ENCODE results near the gene WASHC4. TPM values are rescaled to one million over a fixed set of nuclear protein-coding genes. Genes with fewer than 3 reads are reported as not detected.

WASHC4 gene, protein sequence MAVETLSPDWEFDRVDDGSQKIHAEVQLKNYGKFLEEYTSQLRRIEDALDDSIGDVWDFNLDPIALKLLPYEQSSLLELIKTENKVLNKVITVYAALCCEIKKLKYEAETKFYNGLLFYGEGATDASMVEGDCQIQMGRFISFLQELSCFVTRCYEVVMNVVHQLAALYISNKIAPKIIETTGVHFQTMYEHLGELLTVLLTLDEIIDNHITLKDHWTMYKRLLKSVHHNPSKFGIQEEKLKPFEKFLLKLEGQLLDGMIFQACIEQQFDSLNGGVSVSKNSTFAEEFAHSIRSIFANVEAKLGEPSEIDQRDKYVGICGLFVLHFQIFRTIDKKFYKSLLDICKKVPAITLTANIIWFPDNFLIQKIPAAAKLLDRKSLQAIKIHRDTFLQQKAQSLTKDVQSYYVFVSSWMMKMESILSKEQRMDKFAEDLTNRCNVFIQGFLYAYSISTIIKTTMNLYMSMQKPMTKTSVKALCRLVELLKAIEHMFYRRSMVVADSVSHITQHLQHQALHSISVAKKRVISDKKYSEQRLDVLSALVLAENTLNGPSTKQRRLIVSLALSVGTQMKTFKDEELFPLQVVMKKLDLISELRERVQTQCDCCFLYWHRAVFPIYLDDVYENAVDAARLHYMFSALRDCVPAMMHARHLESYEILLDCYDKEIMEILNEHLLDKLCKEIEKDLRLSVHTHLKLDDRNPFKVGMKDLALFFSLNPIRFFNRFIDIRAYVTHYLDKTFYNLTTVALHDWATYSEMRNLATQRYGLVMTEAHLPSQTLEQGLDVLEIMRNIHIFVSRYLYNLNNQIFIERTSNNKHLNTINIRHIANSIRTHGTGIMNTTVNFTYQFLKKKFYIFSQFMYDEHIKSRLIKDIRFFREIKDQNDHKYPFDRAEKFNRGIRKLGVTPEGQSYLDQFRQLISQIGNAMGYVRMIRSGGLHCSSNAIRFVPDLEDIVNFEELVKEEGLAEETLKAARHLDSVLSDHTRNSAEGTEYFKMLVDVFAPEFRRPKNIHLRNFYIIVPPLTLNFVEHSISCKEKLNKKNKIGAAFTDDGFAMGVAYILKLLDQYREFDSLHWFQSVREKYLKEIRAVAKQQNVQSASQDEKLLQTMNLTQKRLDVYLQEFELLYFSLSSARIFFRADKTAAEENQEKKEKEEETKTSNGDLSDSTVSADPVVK
- total RNA-seq = 32.0 and 35.8 TPM in 2 replicates
- long read RNA-seq, partial matches to known transcripts = 91 of 112 reads
- long read RNA-seq, other reads (novel, unspliced or antisense) = 18 of 112 reads

DNA sequence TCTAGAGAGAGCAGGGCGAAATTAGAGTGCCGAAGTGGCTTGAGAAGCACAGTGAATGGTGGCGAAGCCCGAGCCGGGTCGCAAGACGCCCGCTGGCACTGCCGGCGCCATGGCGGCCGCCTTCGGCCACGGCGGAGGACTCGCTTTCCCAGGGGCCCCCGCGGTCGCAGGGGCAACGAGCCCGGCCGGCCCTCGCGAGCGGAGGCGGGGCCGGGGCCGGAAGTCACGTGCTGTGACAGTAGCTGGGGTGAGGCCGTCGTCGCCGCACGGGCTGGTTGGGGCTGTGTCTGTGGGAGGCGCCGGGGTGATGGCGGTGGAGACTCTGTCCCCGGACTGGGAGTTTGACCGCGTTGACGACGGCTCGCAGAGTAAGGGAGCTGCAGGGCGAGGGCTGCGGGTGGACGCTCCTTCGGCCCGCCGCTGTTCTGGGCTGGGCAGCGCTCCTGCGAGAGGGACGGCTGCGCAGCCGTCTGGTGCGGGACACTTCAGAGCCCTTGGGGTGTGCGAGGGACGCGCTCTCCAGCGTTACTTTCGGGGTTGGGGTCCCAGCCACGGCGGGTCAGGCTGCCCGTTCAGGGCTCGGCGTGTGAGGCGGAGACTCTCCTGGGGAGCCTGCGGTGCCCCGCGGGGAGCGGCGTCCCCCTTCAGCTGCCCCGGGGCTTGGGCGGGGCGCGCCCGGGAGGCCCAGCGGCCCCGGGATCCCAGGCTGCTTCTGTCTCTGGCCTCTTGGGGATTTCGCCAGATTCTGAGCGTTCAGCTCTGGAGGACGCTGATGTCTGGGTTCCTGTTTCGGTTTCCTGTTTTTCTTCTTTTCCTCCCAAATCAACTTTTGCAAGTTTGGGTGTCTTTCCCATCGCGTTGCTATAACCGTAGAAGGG is at the start of gene WASHC4:
WASHC4 (plus strand) TSS at position 238 of the 878 bp plus-strand sequence; CDS start at position 308, 70 bp downstream.
- H3K36me3 Mint-ChIP-seq (ENCODE audit: low read depth) = peaks cover 7% of the 10 kb centered on the region
- H3K27ac Mint-ChIP-seq (ENCODE audit: unreplicated experiment) = peak within 1 kb of the TSS; percentile 99
- peaks cover 36% of the 10 kb centered on the region for H3K4me1 Mint-ChIP-seq
- H3K4me3 Mint-ChIP-seq = peak within 1 kb of the TSS; percentile 94
- peaks cover 4% of the 10 kb centered on the region for H3K9me3 Mint-ChIP-seq
- no peak for TF ChIP-seq CTCF (conservative IDR thresholded peaks at IDR 0.05)
- DNase-seq (ENCODE audit: low read depth, low spot score) = peak; percentile 87
- H3K27me3 Mint-ChIP-seq (ENCODE audit: low read depth) = no peaks in the 10 kb centered on the region

DNA sequence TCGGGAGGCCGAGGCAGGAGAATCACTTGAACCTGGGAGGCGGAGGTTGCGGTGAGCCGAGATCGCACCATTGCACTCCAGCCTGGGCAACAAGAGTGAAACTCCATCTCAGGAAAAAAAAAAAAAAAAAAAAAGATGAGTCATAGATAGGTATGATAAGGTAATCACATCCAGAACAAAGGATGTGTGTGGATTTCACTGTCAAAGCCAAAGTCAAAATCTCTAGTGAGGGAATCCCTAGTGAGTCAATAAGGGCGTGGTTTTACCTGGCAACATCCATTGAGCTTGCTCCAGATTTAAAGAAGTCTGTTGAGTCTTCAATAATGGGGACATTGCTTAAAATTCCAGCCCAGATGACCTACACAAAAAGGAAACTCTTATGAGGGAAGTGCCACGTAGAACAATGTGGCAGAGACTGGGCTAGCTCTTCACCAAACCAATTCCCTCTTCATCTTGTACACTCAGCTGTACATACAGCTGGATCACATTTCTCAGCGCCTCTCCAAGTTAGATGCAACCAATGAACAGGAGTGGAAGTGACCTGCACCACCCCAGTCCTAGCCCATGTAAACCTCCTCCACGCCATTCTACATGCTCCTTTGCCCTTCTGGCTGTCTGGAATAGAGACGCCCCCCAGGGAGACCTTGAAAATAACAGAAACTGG is 46.7 kb upstream of the WASHC4 start:
- no peak for TF ChIP-seq CTCF (conservative IDR thresholded peaks at IDR 0.05)
- Mint-ChIP-seq H3K9me3 (peaks cover 5% of the 10 kb centered on the region), H3K36me3 (ENCODE audit: low read depth) (peaks cover 10% of the 10 kb centered on the region), H3K27ac (ENCODE audit: unreplicated experiment) (no peak overlapping the region), H3K27me3 (ENCODE audit: low read depth) (no peaks in the 10 kb centered on the region), H3K4me3 (no peak overlapping the region), H3K4me1 (no peaks in the 10 kb centered on the region)
- no peak for DNase-seq (ENCODE audit: low read depth, low spot score)

- Mint-ChIP-seq H3K4me3 (no peak overlapping the region), H3K27ac (ENCODE audit: unreplicated experiment) (no peak overlapping the region), H3K27me3 (ENCODE audit: low read depth) (no peaks in the 10 kb centered on the region), H3K4me1 (no peaks in the 10 kb centered on the region), H3K9me3 (no peaks in the 10 kb centered on the region), H3K36me3 (ENCODE audit: low read depth) (peaks cover 3% of the 10 kb centered on the region)
- no peak for TF ChIP-seq CTCF (conservative IDR thresholded peaks at IDR 0.05)
- DNase-seq (ENCODE audit: low read depth, low spot score) = no peak
Measured at GRCh38 chr12:105064564-105065178, 42.9 kb upstream of the WASHC4 start.

DNA sequence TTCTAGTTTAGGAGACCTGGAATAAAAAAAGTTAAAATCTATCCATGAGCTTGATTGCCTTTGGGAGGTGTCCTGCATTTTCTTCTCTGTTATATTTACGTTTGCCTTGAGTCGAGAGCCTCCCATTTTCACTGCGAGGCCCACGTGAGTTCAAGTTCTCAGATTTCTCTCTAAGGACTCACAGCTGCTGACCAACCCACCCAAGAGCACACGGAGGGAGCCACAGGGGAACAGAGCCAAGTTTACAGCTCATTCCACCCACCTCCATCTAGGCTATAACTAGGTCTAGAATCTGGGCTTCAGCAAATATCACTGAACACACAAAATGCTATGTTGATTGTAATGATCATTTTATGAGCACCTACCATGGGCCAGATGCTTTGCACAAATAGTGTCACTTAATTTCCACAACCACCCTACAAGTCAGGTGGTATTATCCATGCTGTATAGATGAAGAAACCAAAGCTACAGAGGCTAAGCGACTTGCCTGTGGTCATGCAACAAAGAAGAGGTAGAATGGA is 40.0 kb upstream of the WASHC4 start:
- no peaks in the 10 kb centered on the region for H3K4me1 Mint-ChIP-seq
- TF ChIP-seq CTCF (conservative IDR thresholded peaks at IDR 0.05) = no peak
- no peak overlapping the region for H3K27ac Mint-ChIP-seq (ENCODE audit: unreplicated experiment)
- H3K9me3 Mint-ChIP-seq = no peaks in the 10 kb centered on the region
- no peak overlapping the region for H3K4me3 Mint-ChIP-seq
- H3K27me3 Mint-ChIP-seq (ENCODE audit: low read depth) = no peaks in the 10 kb centered on the region
- no peaks in the 10 kb centered on the region for H3K36me3 Mint-ChIP-seq (ENCODE audit: low read depth)
- DNase-seq (ENCODE audit: low read depth, low spot score) = no peak
